GM12892 (cell line): Measurements from ENCODE around the gene GRM1.

Source experiments
- POLR2A ChIP-seq: IDR thresholded peaks from 2 replicates; pipeline ENCODE4 v1.6.1; 2011; ENCODE audit warnings: low read depth, low read length, control low read depth
- POLR2AphosphoS5 ChIP-seq: IDR thresholded peaks from 2 replicates; pipeline ENCODE4 v1.6.1; 2011; ENCODE audit warnings: low read depth, low read length, control low read depth
- TAF1 ChIP-seq: IDR thresholded peaks from 2 replicates; pipeline ENCODE4 v1.6.1; 2011; ENCODE audit warnings: low read depth, mild to moderate bottlenecking, control low read depth, low read length, borderline replicate concordance

- TF ChIP-seq POLR2A (no peak), TAF1 (no peak), POLR2AphosphoS5 (no peak)
Measured at GRCh38 chr6:146224449-146224848, 195.6 kb downstream of the GRM1 start.
